ENCODE data around the gene R3HDM4.

Gene R3HDM4

GRCh38 chr19:892894-893689, 19.9 kb downstream of the R3HDM4 start, which contains the start of the genes MED16 and RNU6-9:
TSS of gene MED16 (minus strand) at chr19:893187. CDS start at chr19:891131, 2,056 bp downstream.
TSS of gene RNU6-9 (plus strand) at chr19:893484.
- TF ChIP-seq FOXP2 (optimal IDR thresholded peaks at IDR 0.05; ENCODE audit: borderline replicate concordance, extremely low read depth, extremely low read length, insufficient read depth) (peak; percentile 58), REST (IDR thresholded peaks at IDR 0.05; ENCODE audit: insufficient read depth in 1 of 2, low read depth in 2 of 2, low read length in 2 of 2) (no peak), TAF1 (IDR thresholded peaks at IDR 0.05; ENCODE audit: borderline replicate concordance, insufficient read depth, low read length) (peak; percentile 70; the same call in 1 of the 2 replicates), POLR2AphosphoS5 (IDR thresholded peaks at IDR 0.05; ENCODE audit: low read depth, low read length) (peak; percentile 69)

- TF ChIP-seq FOXP2 (optimal IDR thresholded peaks at IDR 0.05; ENCODE audit: borderline replicate concordance, extremely low read depth, extremely low read length, insufficient read depth), result no peak
- no peak for TF ChIP-seq REST (IDR thresholded peaks at IDR 0.05; ENCODE audit: insufficient read depth in 1 of 2, low read depth in 2 of 2, low read length in 2 of 2)
- no peak for TF ChIP-seq POLR2AphosphoS5 (IDR thresholded peaks at IDR 0.05; ENCODE audit: low read depth, low read length)
- TF ChIP-seq TAF1 (IDR thresholded peaks at IDR 0.05; ENCODE audit: borderline replicate concordance, insufficient read depth, low read length), result no peak
- TF ChIP-seq SIN3A (IDR thresholded peaks at IDR 0.05; ENCODE audit: borderline replicate concordance, insufficient read depth, low read length), result no peak
These were observed 20.7 kb downstream of the R3HDM4 start for GRCh38 chr19:892243-892893.

GRCh38 chr19:890831-891230, 22.2 kb downstream of the R3HDM4 start:
- TF ChIP-seq SIN3A (IDR thresholded peaks at IDR 0.05; ENCODE audit: borderline replicate concordance, insufficient read depth, low read length) (no peak), POLR2AphosphoS5 (IDR thresholded peaks at IDR 0.05; ENCODE audit: low read depth, low read length) (no peak), REST (IDR thresholded peaks at IDR 0.05; ENCODE audit: insufficient read depth in 1 of 2, low read depth in 2 of 2, low read length in 2 of 2) (no peak), TAF1 (IDR thresholded peaks at IDR 0.05; ENCODE audit: borderline replicate concordance, insufficient read depth, low read length) (no peak), FOXP2 (optimal IDR thresholded peaks at IDR 0.05; ENCODE audit: borderline replicate concordance, extremely low read depth, extremely low read length, insufficient read depth) (no peak)

- TF ChIP-seq POLR2AphosphoS5 (IDR thresholded peaks at IDR 0.05; ENCODE audit: low read depth, low read length) (no peak), SIN3A (IDR thresholded peaks at IDR 0.05; ENCODE audit: borderline replicate concordance, insufficient read depth, low read length) (no peak), FOXP2 (optimal IDR thresholded peaks at IDR 0.05; ENCODE audit: borderline replicate concordance, extremely low read depth, extremely low read length, insufficient read depth) (no peak), REST (IDR thresholded peaks at IDR 0.05; ENCODE audit: insufficient read depth in 1 of 2, low read depth in 2 of 2, low read length in 2 of 2) (no peak)
These were observed 23.2 kb downstream of the R3HDM4 start for GRCh38 chr19:889662-890295.
